K562 (cell line): ENCODE data around the gene ST7. TPM values are rescaled to one million over a fixed set of nuclear protein-coding genes. Genes with fewer than 3 reads are reported as not detected.

Source experiments
- ATAC-seq: fragments of 200-7000 bp; cut with Tn5 transposase; 3 replicates; pipeline ENCODE4 v1.9.1; 2020; ENCODE audit warnings: moderate library complexity
- BruUV-seq: library from RNA; stranded (reverse); fragments of 400-500 nt; replicated peaks from 2 replicates; lab custom pipeline; 2021; lab: Mats Ljungman, UMichigan
- CTCF ChIA-PET: fragments of 300-600 bp; formaldehyde crosslinking; extraction: SDS; loops from one replicate; lab custom pipeline; 2021; ENCODE audit warnings: low intra/inter-chr PET ratio; lab: Yijun Ruan, JAX
- POLR2A ChIA-PET: fragments of 300-600, 350-650 bp; sonication (Branson Sonifier 250); formaldehyde crosslinking; extraction: SDS; loops from one replicate; lab custom pipeline; 2021; ENCODE audit warnings: antibody characterized with exemption, inconsistent platforms; lab: Yijun Ruan, JAX
- DNase-seq, 4 experiments: peaks; one replicate each; pipeline versions ENCODE4 v3.0.0 to v3.0.0-alpha.2; 2011 to 2018; ENCODE audit warnings: low spot score in 3 of 4, mixed read lengths in 3 of 4; ENCODE audit errors: extremely low read depth in 1 of 4
- FAIRE-seq: peaks from 2 replicates; lab custom pipeline; 2011; peaks lifted over from hg19 to GRCh38; lab: Jason Lieb, UNC
- H2AFZ ChIP-seq: 2 replicates; pipeline ENCODE4 v1.6.0; 2011; ENCODE audit warnings: low read depth, low read length, control low read depth, inconsistent platforms
- H3K27ac ChIP-seq: fragments of 200-600 bp; 3 replicates; pipeline ENCODE4 v1.8.0; 2011; ENCODE audit warnings: low read depth, mild to moderate bottlenecking, control low read depth, inconsistent platforms, low read length, moderate library complexity, mixed read lengths; ENCODE audit errors: extremely low read depth
- H3K27me3 ChIP-seq, 2 experiments: fragments of 300-600 bp in 1 of 2; 2 replicates in 1 of 2; 3 replicates in 1 of 2; pipeline versions ENCODE4 v1.6.0 to v1.8.0; 2011; ENCODE audit warnings: inconsistent platforms in 2 of 2, low read length in 2 of 2, mild to moderate bottlenecking in 1 of 2, mixed read lengths in 1 of 2, moderate library complexity in 1 of 2; ENCODE audit not compliant: control insufficient read depth in 2 of 2, insufficient read depth in 2 of 2
- H3K36me3 ChIP-seq: fragments of 300-600 bp; 3 replicates; pipeline ENCODE4 v1.8.0; 2011; ENCODE audit warnings: mild to moderate bottlenecking, low read length, inconsistent platforms; ENCODE audit not compliant: control insufficient read depth, insufficient read depth
- H3K4me1 ChIP-seq, 2 experiments: fragments of 200-600 bp in 1 of 2; replicated peaks in 1 of 2; 2 replicates in 1 of 2; 3 replicates in 1 of 2; pipeline versions ENCODE4 v1.5.1 to v1.8.0; 2011; ENCODE audit warnings: inconsistent platforms in 2 of 2, low read length in 2 of 2, mild to moderate bottlenecking in 1 of 2, mixed read lengths in 1 of 2, moderate library complexity in 1 of 2; ENCODE audit not compliant: control insufficient read depth in 2 of 2, insufficient read depth in 2 of 2
- H3K4me2 ChIP-seq: 2 replicates; pipeline ENCODE4 v1.6.1; 2011; ENCODE audit warnings: low read length, control low read depth, inconsistent platforms, mixed read lengths; ENCODE audit not compliant: insufficient read depth
- H3K4me3 ChIP-seq: fragments of 200-600 bp; sonication (generic), shearing (Covaris generic); 2 replicates; pipeline ENCODE4 v1.5.1; 2016; ENCODE audit warnings: control low read depth, inconsistent platforms
- H3K79me2 ChIP-seq: fragments of 200-600 bp; 3 replicates; pipeline ENCODE4 v1.8.0; 2011; ENCODE audit warnings: low read length, inconsistent platforms; ENCODE audit not compliant: control insufficient read depth, insufficient read depth
- H3K9ac ChIP-seq, 2 experiments: 2 replicates each; pipeline versions ENCODE4 v1.6.0 to v1.6.1; 2011; ENCODE audit warnings: low read depth in 2 of 2, low read length in 2 of 2, control low read depth in 1 of 2, inconsistent platforms in 1 of 2, mild to moderate bottlenecking in 1 of 2, mixed read lengths in 1 of 2; ENCODE audit not compliant: insufficient read depth in 1 of 2
- H3K9me1 ChIP-seq: one replicate; pipeline ENCODE4 v1.6.0; 2011; ENCODE audit warnings: inconsistent platforms, mild to moderate bottlenecking, low read length, moderate library complexity; ENCODE audit not compliant: control insufficient read depth, insufficient read depth
- H3K9me3 ChIP-seq: replicated peaks from 2 replicates; pipeline ENCODE4 v1.5.1; 2011; ENCODE audit warnings: low read depth, low read length, inconsistent platforms; ENCODE audit not compliant: control insufficient read depth, insufficient read depth
- H4K20me1 ChIP-seq: replicated peaks from 2 replicates; pipeline ENCODE4 v1.6.1; 2011; ENCODE audit warnings: low read length, inconsistent platforms, mixed read lengths; ENCODE audit not compliant: control insufficient read depth, insufficient read depth
- ARID2 ChIP-seq: fragments of 450-650 bp; IDR thresholded peaks from 2 replicates; pipeline ENCODE4 v1.6.1; 2017; ENCODE audit warnings: antibody characterized with exemption, mild to moderate bottlenecking
- MBD2 ChIP-seq: sonication (generic); IDR thresholded peaks from 2 replicates; pipeline ENCODE4 v1.6.1; 2016; ENCODE audit warnings: low read depth, borderline replicate concordance
- MYC ChIP-seq, 2 experiments: fragments of 250-450 bp in 1 of 2; sonication (Bioruptor Pico) in 1 of 2; IDR thresholded peaks; 2 replicates each; pipeline versions ENCODE4 v1.5.1 to v1.6.1; 2012 to 2021; ENCODE audit warnings: low read depth in 2 of 2, borderline replicate concordance in 1 of 2, improper control_type of control experiment in 1 of 2, low read length in 1 of 2, mild to moderate bottlenecking in 1 of 2, moderate library complexity in 1 of 2
- SIN3B ChIP-seq: fragments of 450-650 bp; IDR thresholded peaks from 2 replicates; pipeline ENCODE4 v1.6.1; 2017; ENCODE audit warnings: low read depth, mild to moderate bottlenecking, moderate library complexity
- SMARCC2 ChIP-seq: fragments of 450-650 bp; IDR thresholded peaks from 2 replicates; pipeline ENCODE4 v1.6.1; 2017; ENCODE audit warnings: antibody characterized with exemption, moderate library complexity, mild to moderate bottlenecking, low read depth
- YY1 ChIP-seq, 3 experiments: IDR thresholded peaks; 2 replicates each; pipeline ENCODE4 v1.6.1; 2011; ENCODE audit warnings: low read length in 2 of 3, mild to moderate bottlenecking in 2 of 3, moderate library complexity in 2 of 3, borderline replicate concordance in 1 of 3, control low read depth in 1 of 3, low read depth in 1 of 3; ENCODE audit not compliant: insufficient read depth in 3 of 3, insufficient replicate concordance in 2 of 3, control insufficient read depth in 1 of 3, insufficient read length in 1 of 3; ENCODE audit errors: extremely low read depth in 1 of 3
- in situ Hi-C: fragments of 300-500 bp; cut with MboI; formaldehyde crosslinking; loops from 4 replicates; pipeline ENCODE4 v1.15.0; 2018; ENCODE audit warnings: inconsistent platforms, mixed read lengths
- intact Hi-C: fragments of 100-400 bp; cut with micrococcal nuclease; formaldehyde crosslinking; loops from 2 replicates; pipeline ENCODE4 v1.14.2; 2022
- polyA plus RNA-seq, 8 experiments: library from polyadenylated mRNA; depleted of rRNA in 4 of 8; stranded (reverse) in 5 of 8; unstranded in 3 of 8; fragments of >200 nt; fragmentation: Nextera tagmentation in 2 of 8; fragmentation: Illumina TruSeq in 1 of 8; extraction: Ambion mirVana in 2 of 8; extraction: Trizol in 1 of 8; gene quantifications; 2 replicates each; pipeline versions ENCODE4 v1.2.1 to v1.2.3, GENCODE V29; 2011 to 2014; ENCODE audit warnings: inconsistent platforms in 1 of 8, missing spikeins in 1 of 8
- total RNA-seq, 7 experiments: library from RNA; depleted of rRNA in 6 of 7; stranded (reverse); fragments of >200 nt in 6 of 7; fragmentation: Illumina TruSeq in 2 of 7; extraction: Trizol in 2 of 7; gene quantifications; 2 replicates each; pipeline versions ENCODE4 v1.2.1 to v1.2.3, GENCODE V29; 2011 to 2021; ENCODE audit warnings: low replicate concordance in 1 of 7
- TF ChIP-seq, protein P1 (sequence below), 3 experiments: fragments of 200-800 bp in 1 of 3; sonication (Bioruptor generic) in 1 of 3; sonication (generic) in 1 of 3; formaldehyde crosslinking in 1 of 3; IDR thresholded peaks; 2 replicates each; pipeline versions ENCODE4 v1.6.1 to v1.8.0; 2016 to 2022; ENCODE audit warnings: mild to moderate bottlenecking in 2 of 3, missing compliant biosample characterization in 2 of 3, missing genetic modification characterization in 2 of 3, missing genetic modification reagents in 1 of 3
- TF ChIP-seq, protein P2 (sequence below): fragments of 450-650 bp; IDR thresholded peaks from 2 replicates; pipeline ENCODE4 v1.6.1; 2016; ENCODE audit warnings: borderline replicate concordance
- TF ChIP-seq, protein P3 (sequence below): sonication (generic); formaldehyde crosslinking; IDR thresholded peaks from 2 replicates; pipeline ENCODE4 v1.8.0; 2023; ENCODE audit warnings: mild to moderate bottlenecking, missing genetic modification reagents

ST7 gene
- total and polyA plus RNA-seq, 9 of the 15 experiments (the other 6 are each of a cell fraction or from before 2014, with no cell fraction given) = 23.9 to 56.3 (median 36.9) TPM

DNA sequence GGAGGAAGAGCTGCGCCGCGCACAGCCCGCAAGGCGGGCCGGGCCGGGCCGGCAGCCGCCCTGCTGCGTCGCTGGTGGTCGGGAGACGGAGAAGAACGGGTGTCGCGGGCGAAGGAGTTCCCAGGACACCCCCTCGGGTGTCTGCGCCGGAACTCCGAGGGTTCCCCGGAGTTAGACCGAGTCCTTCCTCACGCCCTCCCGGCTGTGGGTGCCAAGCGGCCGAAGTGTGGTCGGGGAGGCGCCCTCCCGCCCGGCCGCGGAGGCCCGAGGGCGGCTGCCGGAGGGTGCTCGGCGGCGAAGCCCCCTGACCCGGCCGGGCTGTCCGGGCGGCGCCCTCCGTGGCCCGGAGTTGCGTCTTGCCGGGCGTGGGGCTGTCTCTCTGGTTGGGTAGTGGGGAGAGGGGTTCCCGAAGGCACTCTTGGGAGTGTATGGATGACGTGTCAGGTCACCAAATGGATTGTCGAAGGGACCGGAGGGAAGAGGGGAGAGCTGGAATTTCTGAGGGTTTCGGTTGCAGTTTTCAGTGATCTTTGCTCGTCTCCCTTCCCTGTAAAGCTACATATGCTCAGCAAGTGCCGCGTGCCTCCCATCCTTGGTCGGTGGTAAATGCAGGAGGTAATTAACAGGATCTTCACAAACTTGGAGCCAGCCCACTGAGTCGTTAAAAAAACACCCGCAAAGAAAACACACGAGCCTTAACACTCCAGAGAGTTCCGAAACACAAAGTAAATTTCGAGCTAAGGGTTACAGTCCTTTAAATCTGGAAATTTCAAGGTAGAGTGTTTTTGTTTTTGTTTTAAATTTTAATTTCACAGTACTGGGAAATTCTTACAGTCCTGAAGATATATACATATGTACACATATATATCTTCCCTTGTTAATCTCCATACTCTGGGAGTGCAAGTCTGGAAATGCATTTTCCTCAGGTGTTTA is 871 bp downstream of the ST7 start (continued):
- TF ChIP-seq, protein P1, sequence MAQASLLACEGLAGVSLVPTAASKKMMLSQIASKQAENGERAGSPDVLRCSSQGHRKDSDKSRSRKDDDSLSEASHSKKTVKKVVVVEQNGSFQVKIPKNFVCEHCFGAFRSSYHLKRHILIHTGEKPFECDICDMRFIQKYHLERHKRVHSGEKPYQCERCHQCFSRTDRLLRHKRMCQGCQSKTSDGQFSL (CRISPR knock-in tag; IDR thresholded peaks at IDR 0.05) = peak; percentile 54; the same call in 1 of the 2 replicates
- TF ChIP-seq, protein P1 (tag; IDR thresholded peaks at IDR 0.05) = no peak
- TF ChIP-seq MBD2 (no peak; the same call in 1 of the 2 replicates), ARID2 (peak; percentile 41; the same call in 1 of the 2 replicates), YY1 (IDR thresholded peaks at IDR 0.05; ENCODE audit: borderline replicate concordance in 1 of 3, control insufficient read depth in 1 of 3, extremely low read depth in 1 of 3, insufficient read depth in 3 of 3, insufficient read length in 1 of 3, insufficient replicate concordance in 2 of 3, low read depth in 1 of 3, low read length in 2 of 3) (peak in 1 of 3 experiments; percentile 51)
- TF ChIP-seq, all 486 proteins: peak for 181

DNA sequence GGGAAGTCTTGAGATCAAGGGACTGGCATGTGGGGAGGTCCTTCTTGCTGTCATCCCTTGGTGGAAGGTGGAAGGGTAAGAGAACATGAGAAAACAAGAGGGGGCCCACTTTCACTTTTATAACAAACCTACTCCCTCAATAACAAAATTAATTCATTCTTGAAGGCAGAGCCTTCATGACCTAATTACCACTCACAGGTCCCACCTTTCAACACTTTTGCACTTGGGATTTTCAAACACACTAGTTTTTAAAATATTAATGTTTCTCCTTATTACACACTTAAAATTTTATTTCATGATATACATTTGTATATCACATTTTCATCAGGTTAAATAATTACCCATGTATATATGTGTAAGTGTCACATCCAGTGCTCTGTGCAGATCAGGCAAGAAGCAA is 2.0 kb downstream of the ST7 start:
- in situ Hi-C loops = loop anchor here (25.0 kb wide), 1 partner anchor 1232 kb away; the partner anchor contains the start of gene LSM8
- intact Hi-C loops = loop anchor here (2.0 to 10.0 kb wide), 4 partner anchors 59 to 1229 kb away; partner anchors contain the start of gene LSM8
- no peaks in the 10 kb centered on the region for H3K9me1 ChIP-seq
- peak overlapping the region in 1 of 2 experiments; percentile 96; a peak in 2 of 4 replicates for H3K9ac ChIP-seq
- H3K9me3 ChIP-seq = no peaks in the 10 kb centered on the region
- H4K20me1 ChIP-seq = no peaks in the 10 kb centered on the region
- peaks cover 8% of the 10 kb centered on the region; the same call in 1 of the 3 replicates for H3K36me3 ChIP-seq
- peaks cover 54% of the 10 kb centered on the region for H3K79me2 ChIP-seq
- peak overlapping the region; percentile 96 for H3K4me2 ChIP-seq
- peak overlapping the region; percentile 80 for H2AFZ ChIP-seq
- FAIRE-seq (no peak), DNase-seq (no peak), ATAC-seq (no peak)
- no peaks in the 10 kb centered on the region for H3K27me3 ChIP-seq
- H3K4me1 ChIP-seq = peaks cover 12 to 48% of the 10 kb centered on the region in 2 experiments
- H3K4me3 ChIP-seq = peak overlapping the region; percentile 79
- H3K27ac ChIP-seq = peak overlapping the region; percentile 95
- no TSS peak for BruUV-seq
- POLR2A ChIA-PET = no interaction called here
- CTCF ChIA-PET = interaction anchor here (0.7 kb wide), 1 partner anchor 33 kb away, joined by 3 read pairs; no protein-coding TSS in a partner anchor
- TF ChIP-seq SMARCC2 (0 out of 2 replicates have a peak, but pooled peaks have one; percentile 3), SIN3B (no peak), MYC (IDR thresholded peaks at IDR 0.05; ENCODE audit: low read depth, low read length) (no peak), MYC (CRISPR knock-in tag; IDR thresholded peaks at IDR 0.05; ENCODE audit: borderline replicate concordance, low read depth) (no peak)
- TF ChIP-seq, protein P2, sequence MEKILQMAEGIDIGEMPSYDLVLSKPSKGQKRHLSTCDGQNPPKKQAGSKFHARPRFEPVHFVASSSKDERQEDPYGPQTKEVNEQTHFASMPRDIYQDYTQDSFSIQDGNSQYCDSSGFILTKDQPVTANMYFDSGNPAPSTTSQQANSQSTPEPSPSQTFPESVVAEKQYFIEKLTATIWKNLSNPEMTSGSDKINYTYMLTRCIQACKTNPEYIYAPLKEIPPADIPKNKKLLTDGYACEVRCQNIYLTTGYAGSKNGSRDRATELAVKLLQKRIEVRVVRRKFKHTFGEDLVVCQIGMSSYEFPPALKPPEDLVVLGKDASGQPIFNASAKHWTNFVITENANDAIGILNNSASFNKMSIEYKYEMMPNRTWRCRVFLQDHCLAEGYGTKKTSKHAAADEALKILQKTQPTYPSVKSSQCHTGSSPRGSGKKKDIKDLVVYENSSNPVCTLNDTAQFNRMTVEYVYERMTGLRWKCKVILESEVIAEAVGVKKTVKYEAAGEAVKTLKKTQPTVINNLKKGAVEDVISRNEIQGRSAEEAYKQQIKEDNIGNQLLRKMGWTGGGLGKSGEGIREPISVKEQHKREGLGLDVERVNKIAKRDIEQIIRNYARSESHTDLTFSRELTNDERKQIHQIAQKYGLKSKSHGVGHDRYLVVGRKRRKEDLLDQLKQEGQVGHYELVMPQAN = 0 out of 2 replicates have a peak, but pooled peaks have one; percentile 1
- TF ChIP-seq, protein P3, sequence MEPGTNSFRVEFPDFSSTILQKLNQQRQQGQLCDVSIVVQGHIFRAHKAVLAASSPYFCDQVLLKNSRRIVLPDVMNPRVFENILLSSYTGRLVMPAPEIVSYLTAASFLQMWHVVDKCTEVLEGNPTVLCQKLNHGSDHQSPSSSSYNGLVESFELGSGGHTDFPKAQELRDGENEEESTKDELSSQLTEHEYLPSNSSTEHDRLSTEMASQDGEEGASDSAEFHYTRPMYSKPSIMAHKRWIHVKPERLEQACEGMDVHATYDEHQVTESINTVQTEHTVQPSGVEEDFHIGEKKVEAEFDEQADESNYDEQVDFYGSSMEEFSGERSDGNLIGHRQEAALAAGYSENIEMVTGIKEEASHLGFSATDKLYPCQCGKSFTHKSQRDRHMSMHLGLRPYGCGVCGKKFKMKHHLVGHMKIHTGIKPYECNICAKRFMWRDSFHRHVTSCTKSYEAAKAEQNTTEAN (CRISPR knock-in tag) = 0 out of 2 replicates have a peak, but pooled peaks have one; percentile 39
